ENCODE measurements around the gene B4GALT1. TPM values are rescaled to one million over a fixed set of nuclear protein-coding genes. Genes with fewer than 3 reads are reported as not detected.

Gene B4GALT1
- total and polyA plus RNA-seq, 7 donors = 20.3 to 107 (median 25.5) TPM

- H3K9me3 ChIP-seq = no peaks in the 10 kb centered on the region
- H3K27ac ChIP-seq = no peak overlapping the region
- H3K4me3 ChIP-seq = no peak overlapping the region
- intact Hi-C loops (cut with DNase I) = no loop called here
- H3K36me3 ChIP-seq = peaks cover 0 to 67% (median 21%) of the 10 kb centered on the region in 4 donors
- no peak for DNase-seq
- 94% methylated on average over 11 of the region's 11 CpGs for WGBS, 2 donors
- TF ChIP-seq, protein P1, sequence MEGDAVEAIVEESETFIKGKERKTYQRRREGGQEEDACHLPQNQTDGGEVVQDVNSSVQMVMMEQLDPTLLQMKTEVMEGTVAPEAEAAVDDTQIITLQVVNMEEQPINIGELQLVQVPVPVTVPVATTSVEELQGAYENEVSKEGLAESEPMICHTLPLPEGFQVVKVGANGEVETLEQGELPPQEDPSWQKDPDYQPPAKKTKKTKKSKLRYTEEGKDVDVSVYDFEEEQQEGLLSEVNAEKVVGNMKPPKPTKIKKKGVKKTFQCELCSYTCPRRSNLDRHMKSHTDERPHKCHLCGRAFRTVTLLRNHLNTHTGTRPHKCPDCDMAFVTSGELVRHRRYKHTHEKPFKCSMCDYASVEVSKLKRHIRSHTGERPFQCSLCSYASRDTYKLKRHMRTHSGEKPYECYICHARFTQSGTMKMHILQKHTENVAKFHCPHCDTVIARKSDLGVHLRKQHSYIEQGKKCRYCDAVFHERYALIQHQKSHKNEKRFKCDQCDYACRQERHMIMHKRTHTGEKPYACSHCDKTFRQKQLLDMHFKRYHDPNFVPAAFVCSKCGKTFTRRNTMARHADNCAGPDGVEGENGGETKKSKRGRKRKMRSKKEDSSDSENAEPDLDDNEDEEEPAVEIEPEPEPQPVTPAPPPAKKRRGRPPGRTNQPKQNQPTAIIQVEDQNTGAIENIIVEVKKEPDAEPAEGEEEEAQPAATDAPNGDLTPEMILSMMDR (IDR thresholded peaks at IDR 0.05) = no peak
- TF ChIP-seq EP300 (IDR thresholded peaks at IDR 0.05) (no peak), POLR2AphosphoS5 (IDR thresholded peaks at IDR 0.05) (no peak), POLR2A (IDR thresholded peaks at IDR 0.05) (no peak)
- H3K4me1 ChIP-seq = peaks cover 0 to 4% (median 0%) of the 10 kb centered on the region in 4 donors
- H3K27me3 ChIP-seq = no peaks in the 10 kb centered on the region
Observed at GRCh38 chr9:33113799-33114547, 53.2 kb downstream of the B4GALT1 start.

- intact Hi-C loops (cut with DNase I) = no loop called here
- TF ChIP-seq, protein P1 (IDR thresholded peaks at IDR 0.05) = no peak
- no peak for TF ChIP-seq POLR2AphosphoS5 (IDR thresholded peaks at IDR 0.05)
- TF ChIP-seq POLR2A (IDR thresholded peaks at IDR 0.05) = no peak
- no peak for TF ChIP-seq EP300 (IDR thresholded peaks at IDR 0.05)
- H3K27me3 ChIP-seq = no peaks in the 10 kb centered on the region
- no peaks in the 10 kb centered on the region for H3K9me3 ChIP-seq
- H3K4me1 ChIP-seq = peaks cover 0 to 7% (median 5%) of the 10 kb centered on the region in 4 donors
- peaks cover 0 to 54% (median 17%) of the 10 kb centered on the region in 4 donors for H3K36me3 ChIP-seq
- 82 to 89% methylated on average over 4 of the region's 4 CpGs for WGBS, 2 donors
- DNase-seq = no peak
- no peak overlapping the region for H3K27ac ChIP-seq
- H3K4me3 ChIP-seq = no peak overlapping the region
Observed at GRCh38 chr9:33112094-33112493, 55.0 kb downstream of the B4GALT1 start.

GRCh38 chr9:33111631-33112030, 55.5 kb downstream of the B4GALT1 start:
- no peak for DNase-seq
- peaks cover 0 to 54% (median 17%) of the 10 kb centered on the region in 4 donors for H3K36me3 ChIP-seq
- TF ChIP-seq, protein P1 (IDR thresholded peaks at IDR 0.05) = no peak
- no peak for TF ChIP-seq EP300 (IDR thresholded peaks at IDR 0.05)
- no peak for TF ChIP-seq POLR2AphosphoS5 (IDR thresholded peaks at IDR 0.05)
- TF ChIP-seq POLR2A (IDR thresholded peaks at IDR 0.05) = no peak
- H3K27ac ChIP-seq = no peak overlapping the region
- H3K9me3 ChIP-seq = no peaks in the 10 kb centered on the region
- peaks cover 0 to 7% (median 6%) of the 10 kb centered on the region in 4 donors for H3K4me1 ChIP-seq
- intact Hi-C loops (cut with DNase I) = no loop called here
- H3K27me3 ChIP-seq = no peaks in the 10 kb centered on the region
- WGBS, 2 donors = 90 to 93% methylated on average over 5 of the region's 5 CpGs
- no peak overlapping the region for H3K4me3 ChIP-seq

DNA sequence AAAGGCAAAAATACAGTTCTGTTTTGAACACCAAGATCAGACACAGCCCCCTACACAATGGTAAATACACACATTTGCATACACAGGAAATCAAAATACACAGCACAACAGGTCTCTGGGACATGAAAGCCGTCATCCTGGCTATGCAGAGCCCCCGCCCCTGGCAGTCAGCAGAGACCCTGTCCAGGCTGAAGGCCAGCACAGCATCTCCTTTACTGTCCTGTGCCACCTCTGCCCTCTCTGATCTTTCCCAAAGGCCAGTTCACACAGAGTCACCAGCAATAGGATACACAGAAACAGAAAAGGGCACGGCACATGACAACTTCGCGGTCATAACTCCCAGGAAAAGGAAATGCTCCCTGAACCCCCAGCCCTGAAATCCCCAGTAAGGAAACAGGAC, 56.5 kb downstream of the B4GALT1 start:
- H3K36me3 ChIP-seq = peaks cover 0 to 50% (median 17%) of the 10 kb centered on the region in 4 donors
- 87 to 97% methylated on average over 5 of the region's 5 CpGs for WGBS, 2 donors
- no peaks in the 10 kb centered on the region for H3K9me3 ChIP-seq
- intact Hi-C loops (cut with DNase I) = no loop called here
- no peaks in the 10 kb centered on the region for H3K27me3 ChIP-seq
- no peak overlapping the region for H3K27ac ChIP-seq
- no peak for DNase-seq
- H3K4me1 ChIP-seq = peaks cover 0 to 7% (median 6%) of the 10 kb centered on the region in 4 donors
- no peak overlapping the region for H3K4me3 ChIP-seq
- TF ChIP-seq POLR2A (IDR thresholded peaks at IDR 0.05) (no peak), POLR2AphosphoS5 (IDR thresholded peaks at IDR 0.05) (no peak), EP300 (IDR thresholded peaks at IDR 0.05) (no peak)
- TF ChIP-seq, protein P1 (IDR thresholded peaks at IDR 0.05) = no peak

Measured in sigmoid colon (tissue), 7 donors.